Dendritic cell treated with granulocyte-macrophage colony-stimulating factor and Interleukin-4, amounts not matched to agents 40 ng/mL and 50 ng/mL, for 4 days (primary cell): ENCODE data around the gene ALKBH7.

ENCODE experiments used
- H3K27ac Mint-ChIP-seq: one replicate; pipeline ENCODE4 v1.8.0; 2022; ENCODE audit warnings: mild to moderate bottlenecking, mixed read lengths
- H3K27me3 Mint-ChIP-seq: one replicate; pipeline ENCODE4 v1.8.0; 2022; ENCODE audit warnings: mild to moderate bottlenecking, mixed read lengths
- H3K36me3 Mint-ChIP-seq: one replicate; pipeline ENCODE4 v1.8.0; 2022; ENCODE audit warnings: low read depth, mixed read lengths
- H3K4me1 Mint-ChIP-seq: one replicate; pipeline ENCODE4 v1.8.0; 2022; ENCODE audit warnings: low read depth, mixed read lengths
- H3K4me3 Mint-ChIP-seq: one replicate; pipeline ENCODE4 v1.8.0; 2022; ENCODE audit warnings: mild to moderate bottlenecking, moderate library complexity, mixed read lengths
- H3K9me3 Mint-ChIP-seq: one replicate; pipeline ENCODE4 v1.8.0; 2022; ENCODE audit warnings: mixed read lengths
- intact Hi-C: fragments of 100-400 bp; cut with micrococcal nuclease; formaldehyde crosslinking; loops from one replicate; pipeline ENCODE4 v1.15.0; 2022

The ALKBH7 gene

DNA sequence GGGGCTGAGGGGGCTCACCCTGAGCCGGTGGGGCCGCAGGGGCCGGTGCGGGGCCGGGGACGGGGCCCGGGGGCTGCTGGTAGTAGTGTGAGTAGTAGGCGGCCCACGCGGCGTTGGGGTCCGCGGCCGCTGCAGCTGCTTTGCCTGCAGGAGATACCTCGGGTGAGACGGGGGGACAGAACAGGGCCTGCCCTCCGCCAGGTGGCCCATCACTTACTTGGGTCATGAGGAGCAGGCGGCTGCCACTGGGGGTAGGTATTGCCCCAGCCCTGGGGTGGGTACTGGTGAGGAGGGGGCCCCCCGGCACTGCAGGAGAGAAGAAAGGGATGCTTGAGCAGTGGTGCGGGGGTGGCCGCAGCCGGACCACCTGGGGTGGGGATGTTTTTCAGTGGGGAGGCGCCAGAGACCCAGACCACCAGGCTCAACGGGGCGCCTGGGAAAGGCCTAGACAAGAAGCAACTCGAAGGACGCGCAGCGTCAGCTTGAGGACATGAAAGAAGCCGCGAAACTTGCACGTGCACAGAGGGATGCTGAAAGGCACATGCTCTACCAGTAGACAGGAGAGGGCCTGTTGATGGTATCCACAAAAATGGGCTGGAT, 43.1 kb downstream of the ALKBH7 start:
- Mint-ChIP-seq H3K27me3 (no peaks in the 10 kb centered on the region), H3K36me3 (peaks cover 81% of the 10 kb centered on the region), H3K4me3 (no peak overlapping the region), H3K4me1 (peaks cover 9% of the 10 kb centered on the region), H3K27ac (no peak overlapping the region), H3K9me3 (no peaks in the 10 kb centered on the region)
- intact Hi-C loops: no loop called here

DNA sequence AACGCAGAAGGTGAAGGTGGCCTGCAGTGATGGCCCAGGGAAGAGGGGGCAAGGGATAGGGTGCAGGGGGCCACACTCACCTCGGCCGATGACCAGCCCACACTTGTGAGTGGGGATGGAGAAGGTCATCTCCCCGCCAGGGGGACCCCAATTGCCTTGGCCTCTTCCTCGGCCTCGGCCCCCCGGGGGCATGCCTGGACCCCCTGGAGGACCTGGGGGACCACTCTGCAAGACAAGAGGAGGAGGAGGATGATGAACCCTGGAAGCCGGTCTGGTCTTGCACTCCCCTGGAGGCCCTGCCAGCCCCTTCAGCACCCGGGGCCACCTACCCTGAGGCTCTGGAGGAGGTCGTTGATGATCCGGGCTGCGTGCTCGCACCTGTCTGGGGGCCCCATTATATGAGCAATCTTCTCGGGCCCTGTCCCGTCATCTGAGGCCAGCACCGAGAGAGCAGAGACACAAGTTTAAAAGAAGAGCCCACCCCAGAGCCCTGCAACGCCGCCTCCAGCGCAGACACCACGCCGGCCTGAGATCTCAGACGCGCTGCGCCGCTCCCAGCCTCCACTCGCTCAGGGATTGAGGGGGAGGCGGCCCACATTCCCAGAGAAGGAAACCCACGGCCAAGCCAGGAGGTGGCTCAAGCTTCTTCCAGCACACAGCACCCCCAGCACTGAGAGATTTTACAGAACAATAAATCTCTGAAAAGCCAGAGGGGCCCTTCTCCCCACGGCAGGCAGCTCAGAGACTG, 44.2 kb downstream of the ALKBH7 start:
- Mint-ChIP-seq H3K27ac (no peak overlapping the region), H3K9me3 (no peaks in the 10 kb centered on the region), H3K36me3 (peaks cover 93% of the 10 kb centered on the region), H3K4me3 (no peak overlapping the region), H3K4me1 (peaks cover 20% of the 10 kb centered on the region), H3K27me3 (no peaks in the 10 kb centered on the region)
- intact Hi-C loops: no loop called here

DNA sequence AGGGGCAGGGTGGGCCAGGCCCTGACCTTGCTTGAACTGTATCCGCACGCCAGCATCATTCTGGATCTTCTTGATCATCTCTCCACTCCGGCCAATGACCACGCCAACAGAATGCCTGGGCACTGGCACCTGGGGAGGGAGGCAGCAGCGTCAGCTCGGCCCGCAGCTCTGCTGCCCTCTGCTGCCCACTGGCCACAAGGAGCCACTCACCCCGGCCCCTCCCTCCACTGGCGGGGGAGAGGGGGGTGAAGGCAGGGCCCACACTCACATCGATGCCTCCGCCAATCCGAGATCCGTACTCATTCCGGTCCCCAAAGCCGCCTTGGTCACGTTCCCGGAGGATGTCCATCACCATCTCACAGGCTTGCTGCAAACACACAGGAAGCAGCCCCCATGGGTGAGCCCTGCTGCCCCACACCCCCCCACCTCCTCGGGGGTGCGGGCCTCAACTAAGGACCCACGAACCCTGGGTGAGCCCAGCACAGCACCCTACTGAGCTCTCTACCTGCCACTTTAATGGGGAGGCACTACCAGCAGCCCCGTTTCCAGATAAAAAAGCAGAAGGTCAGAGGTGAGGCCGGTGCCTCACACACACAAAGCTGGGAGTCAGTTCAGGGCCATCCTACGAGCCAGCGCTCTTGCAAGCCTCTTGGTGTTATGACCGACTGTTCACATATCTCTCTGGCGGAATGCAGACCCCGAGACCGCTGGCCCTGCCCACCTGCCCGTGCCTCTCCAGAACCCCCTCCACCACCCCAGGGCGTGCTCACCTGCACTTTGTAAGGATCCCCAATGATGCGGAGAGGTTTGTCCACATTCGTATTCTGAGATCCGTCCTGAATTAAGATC, 45.3 kb downstream of the ALKBH7 start:
- intact Hi-C loops: no loop called here
- Mint-ChIP-seq H3K27me3 (no peaks in the 10 kb centered on the region), H3K9me3 (no peaks in the 10 kb centered on the region), H3K36me3 (peaks cover 100% of the 10 kb centered on the region), H3K4me1 (peaks cover 31% of the 10 kb centered on the region), H3K4me3 (no peak overlapping the region), H3K27ac (no peak overlapping the region)

DNA sequence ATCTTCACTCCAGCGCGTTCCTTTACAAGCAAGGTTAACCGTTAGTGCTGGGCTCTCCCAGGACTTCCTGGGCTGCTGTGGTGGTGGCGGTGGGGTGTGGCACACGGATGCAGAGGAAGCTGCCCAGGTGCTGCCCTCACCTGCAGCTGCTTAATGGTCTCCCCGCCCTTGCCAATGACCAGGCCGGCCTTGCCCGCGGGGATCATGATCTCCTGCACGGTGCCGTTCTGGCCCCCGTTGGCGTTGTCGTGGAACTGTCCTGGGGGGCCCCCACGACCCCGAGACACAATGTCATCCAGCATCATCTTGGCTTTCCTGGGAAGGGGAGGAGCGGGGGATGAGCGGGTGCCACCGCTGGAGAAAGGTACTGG, 46.0 kb downstream of the ALKBH7 start:
- Mint-ChIP-seq H3K27me3 (no peaks in the 10 kb centered on the region), H3K4me1 (peaks cover 37% of the 10 kb centered on the region), H3K27ac (peak overlapping the region; percentile 14), H3K4me3 (no peak overlapping the region), H3K9me3 (no peaks in the 10 kb centered on the region), H3K36me3 (peaks cover 96% of the 10 kb centered on the region)
- intact Hi-C loops: no loop called here

DNA sequence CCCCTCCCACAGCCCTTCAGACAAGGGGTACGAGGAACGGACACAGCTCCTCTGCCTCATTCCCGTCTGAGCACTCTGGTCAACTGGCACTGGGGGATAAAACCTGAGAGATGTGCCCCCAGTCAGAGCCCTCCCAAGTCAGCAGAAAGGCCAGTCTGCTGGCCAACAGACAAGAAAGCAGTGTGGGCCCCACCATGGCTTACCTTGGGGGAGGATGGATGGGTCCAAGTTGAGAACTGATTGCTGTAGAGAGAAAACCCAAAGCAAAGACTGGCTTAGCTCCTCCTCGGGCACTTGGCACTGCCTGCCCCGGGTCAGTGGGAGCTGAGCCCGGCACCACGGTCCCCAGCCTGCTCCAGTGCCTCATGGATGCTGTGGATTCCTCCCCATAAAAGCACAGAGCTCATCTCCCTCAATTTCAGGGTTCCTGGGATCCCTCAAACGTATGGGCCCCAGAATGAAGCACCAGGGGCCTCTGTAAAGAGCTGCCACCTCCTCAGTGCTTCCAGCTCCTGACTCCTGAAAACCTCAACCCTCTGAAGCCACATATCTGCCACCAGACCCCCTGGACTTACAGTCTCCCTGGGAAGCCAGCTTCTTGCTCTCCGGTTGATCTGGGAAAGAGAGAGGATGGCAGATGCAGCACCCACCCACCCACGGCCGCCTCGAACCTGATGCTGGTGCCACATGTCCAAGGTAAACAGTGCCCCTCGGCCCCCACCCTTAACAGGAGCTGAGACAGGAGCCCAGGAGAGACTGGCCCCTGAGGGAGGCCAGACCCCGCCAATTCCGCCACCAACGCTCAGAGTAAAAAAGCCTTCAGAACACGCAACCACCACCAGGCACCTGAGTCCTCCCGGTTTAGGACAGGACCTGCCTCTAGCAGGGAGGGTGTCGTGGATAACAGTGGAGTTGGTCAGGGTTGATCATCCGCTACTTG, 48.8 kb downstream of the ALKBH7 start:
- Mint-ChIP-seq H3K4me1 (peaks cover 50% of the 10 kb centered on the region), H3K36me3 (peaks cover 73% of the 10 kb centered on the region), H3K9me3 (no peaks in the 10 kb centered on the region), H3K4me3 (no peak overlapping the region), H3K27ac (peak overlapping the region; percentile 22), H3K27me3 (no peaks in the 10 kb centered on the region)
- intact Hi-C loops: loop anchor here (5.0 kb wide), 1 partner anchor 49 kb away; the partner anchor contains the start of gene ALKBH7

DNA sequence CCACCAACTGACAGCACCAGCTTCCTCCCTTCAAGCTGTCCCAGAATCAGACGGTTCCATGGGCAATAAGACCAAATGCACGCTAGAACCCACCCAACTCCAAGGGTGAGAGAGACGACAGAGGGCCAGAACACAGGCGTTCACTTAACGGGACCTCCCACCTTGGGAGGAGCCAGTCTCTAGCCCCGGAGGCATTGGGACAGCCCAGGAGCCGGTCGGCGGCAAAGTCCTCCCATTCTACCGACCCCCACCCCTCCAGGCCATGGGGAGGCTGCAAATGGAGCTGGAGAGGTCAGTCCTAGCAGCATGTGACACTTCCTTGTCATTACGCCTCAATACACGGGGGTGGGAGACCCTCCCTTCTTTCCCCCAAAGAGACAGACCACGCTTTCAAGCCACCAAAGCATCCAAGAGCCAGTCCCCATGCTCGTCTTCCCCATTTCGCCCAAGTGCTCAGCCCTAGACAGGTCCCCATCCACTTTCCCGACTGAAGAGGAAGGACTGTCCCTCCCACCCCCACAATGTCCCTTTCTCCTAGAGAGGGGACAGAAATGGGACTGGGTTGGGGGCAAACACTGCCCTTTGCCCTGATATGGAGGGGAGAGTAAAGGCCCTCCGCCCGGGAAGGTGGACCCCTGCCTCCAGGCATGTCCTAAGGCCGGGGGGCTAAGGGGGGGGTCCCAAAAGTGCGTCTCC, 51.1 kb downstream of the ALKBH7 start:
- Mint-ChIP-seq H3K4me3 (peak overlapping the region; percentile 88), H3K27me3 (no peaks in the 10 kb centered on the region), H3K27ac (peak overlapping the region; percentile 73), H3K9me3 (no peaks in the 10 kb centered on the region), H3K4me1 (peaks cover 50% of the 10 kb centered on the region), H3K36me3 (peaks cover 50% of the 10 kb centered on the region)
- intact Hi-C loops: loop anchor here (2.0 to 5.0 kb wide), 2 partner anchors 31 to 51 kb away; partner anchors contain the start of genes ALKBH7 and GTF2F1

DNA sequence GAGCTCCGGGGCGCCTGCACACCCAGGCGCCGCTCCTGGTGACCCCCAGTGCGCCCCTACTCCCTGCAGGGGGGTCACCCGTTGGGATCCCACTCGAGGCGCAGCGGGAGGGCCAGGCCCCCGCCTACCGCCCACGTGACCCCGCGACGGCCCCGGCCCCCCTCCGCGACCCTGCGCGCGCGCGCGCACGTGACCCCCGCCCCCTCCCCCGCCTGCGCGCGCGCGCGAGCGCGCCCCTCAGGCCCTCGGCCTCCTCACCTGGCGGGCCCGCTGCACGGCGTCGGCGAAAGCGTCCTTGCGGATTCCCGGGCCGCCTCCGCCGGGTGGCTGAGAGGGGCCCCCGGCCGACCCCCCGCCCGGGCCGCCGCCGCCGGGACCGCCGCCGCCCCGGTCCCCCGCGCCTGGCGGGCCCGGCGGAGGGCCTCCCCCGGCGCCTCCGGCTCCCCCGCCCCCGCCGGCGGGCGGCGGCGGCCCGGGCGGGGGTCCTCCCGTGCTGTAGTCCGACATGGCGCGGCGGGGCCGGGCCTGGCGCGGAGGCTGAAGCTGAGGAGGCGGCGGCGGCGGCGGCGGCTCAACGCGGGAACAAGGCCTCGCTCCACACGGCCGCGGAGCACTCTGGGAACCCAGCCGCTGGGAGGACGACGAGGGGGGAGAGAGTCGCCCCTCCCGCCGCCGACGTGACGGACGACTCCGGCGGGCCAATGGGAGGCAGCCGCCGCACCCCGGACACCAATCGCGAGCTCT, 51.8 kb downstream of the ALKBH7 start, which contains the start of gene KHSRP:
TSS of gene KHSRP (minus strand) at position 617 of the 744 bp plus-strand sequence. CDS start at position 507, 110 bp downstream.
- intact Hi-C loops: loop anchor here (2.0 to 5.0 kb wide), 2 partner anchors 32 to 52 kb away; partner anchors contain the start of genes ALKBH7 and GTF2F1
- peaks cover 51% of the 10 kb centered on the region for H3K4me1 Mint-ChIP-seq
- peak within 1 kb of the TSS; percentile 88 for H3K4me3 Mint-ChIP-seq
- H3K27me3 Mint-ChIP-seq: peaks cover under 1% of the 10 kb centered on the region
- peaks cover 43% of the 10 kb centered on the region for H3K36me3 Mint-ChIP-seq
- peak within 1 kb of the TSS; percentile 95 for H3K27ac Mint-ChIP-seq
- H3K9me3 Mint-ChIP-seq: no peaks in the 10 kb centered on the region
